ENCODE results near the gene KIF5C. TPM values are rescaled to one million over a fixed set of nuclear protein-coding genes. Genes with fewer than 3 reads are reported as not detected.

Gene KIF5C
- total RNA-seq, 2 donors from 2014 or later, result 1.6 to 3.4 TPM

DNA sequence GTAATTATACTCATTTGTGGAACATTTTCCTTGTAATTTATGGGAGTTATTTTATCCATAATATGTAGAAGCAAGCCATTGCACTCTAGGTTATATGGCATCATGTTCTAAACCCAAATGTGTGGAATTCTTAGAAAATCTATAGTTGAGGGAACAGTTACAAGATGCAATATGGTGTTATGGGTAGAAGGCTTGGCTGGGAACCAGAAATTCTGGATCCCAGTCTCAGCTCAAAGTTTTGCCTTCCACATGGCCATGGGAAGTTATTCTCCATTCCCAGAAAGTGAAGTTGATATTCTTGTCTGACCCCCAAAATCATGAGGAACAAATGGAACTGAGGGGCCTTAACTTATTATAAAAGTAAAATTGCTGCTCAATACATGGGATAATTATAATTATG is 38.0 kb downstream of the KIF5C start:
- no peak for DNase-seq
- intact Hi-C loops (cut with DNase I), result no loop called here

DNA sequence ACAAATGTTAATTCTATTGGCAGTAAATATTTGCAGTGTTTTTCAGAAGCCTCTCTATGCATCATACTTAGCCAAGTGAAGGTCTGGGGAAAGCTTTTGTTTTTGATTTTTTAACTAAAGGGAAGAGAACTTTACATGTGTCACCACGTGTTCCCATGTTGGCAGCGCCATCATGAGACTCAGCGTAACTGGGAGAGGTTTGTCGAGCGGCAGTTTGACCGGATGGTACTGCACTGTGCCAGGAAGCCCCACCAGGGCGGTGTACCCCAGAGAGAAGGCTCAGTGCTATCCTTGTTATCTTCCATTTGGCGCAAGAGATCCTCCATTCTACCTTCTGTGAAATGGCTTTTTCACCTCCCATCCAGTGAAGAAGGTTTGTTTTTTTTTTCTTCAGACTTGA is 38.5 kb downstream of the KIF5C start:
- Histone ChIP-seq H3K9ac (ENCODE audit: low read depth in 2 of 2, low read length in 2 of 2) (no peak overlapping the region), H3K4me1 (no peaks in the 10 kb centered on the region), H3K36me3 (no peaks in the 10 kb centered on the region), H3K9me3 (no peaks in the 10 kb centered on the region), H3K4me3 (no peak overlapping the region), H3K27me3 (no peaks in the 10 kb centered on the region), H3K27ac (no peak overlapping the region)
- no peak for TF ChIP-seq CTCF (IDR thresholded peaks at IDR 0.05)
- no peak for DNase-seq
- intact Hi-C loops (cut with DNase I), result no loop called here

More for the DNA sequence above, 38.0 kb downstream of the KIF5C start:
- H3K36me3 ChIP-seq, result no peaks in the 10 kb centered on the region
- no peak for TF ChIP-seq CTCF (IDR thresholded peaks at IDR 0.05)
- H3K4me1 ChIP-seq, result no peaks in the 10 kb centered on the region
- H3K9ac ChIP-seq (ENCODE audit: low read depth in 2 of 2, low read length in 2 of 2), result no peak overlapping the region
- H3K4me3 ChIP-seq, result no peak overlapping the region
- H3K27ac ChIP-seq, result no peak overlapping the region
- H3K27me3 ChIP-seq, result no peaks in the 10 kb centered on the region
- H3K9me3 ChIP-seq, result no peaks in the 10 kb centered on the region

GRCh38 chr2:148914463-148914862 is 39.4 kb downstream of the KIF5C start:
- no peak for TF ChIP-seq CTCF (IDR thresholded peaks at IDR 0.05)
- no peak for DNase-seq
- H3K27me3 ChIP-seq, result no peaks in the 10 kb centered on the region
- no peaks in the 10 kb centered on the region for H3K9me3 ChIP-seq
- H3K36me3 ChIP-seq, result no peaks in the 10 kb centered on the region
- no peak overlapping the region for H3K27ac ChIP-seq
- H3K4me3 ChIP-seq, result no peak overlapping the region
- H3K4me1 ChIP-seq, result no peaks in the 10 kb centered on the region
- intact Hi-C loops (cut with DNase I), result no loop called here
- no peak overlapping the region for H3K9ac ChIP-seq (ENCODE audit: low read depth in 2 of 2, low read length in 2 of 2)

DNA sequence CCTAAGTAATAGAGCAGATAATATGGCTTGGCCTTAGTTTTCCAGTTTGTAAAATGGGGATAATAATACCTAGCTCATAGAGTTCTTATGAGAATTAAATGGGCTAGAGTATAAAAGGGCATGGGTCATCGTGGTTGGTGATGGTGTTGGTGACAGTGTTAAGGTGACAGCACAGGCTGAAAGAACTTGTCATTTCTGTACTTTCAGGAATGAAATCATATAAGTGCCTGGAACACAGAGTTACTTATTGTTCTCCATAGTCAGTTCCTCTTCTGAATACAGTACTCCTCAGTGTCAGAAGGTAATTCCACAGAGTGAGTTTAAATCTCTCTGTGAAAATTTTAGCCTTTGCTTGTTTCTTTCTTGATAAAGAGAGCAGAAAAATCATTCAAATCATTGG is 42.4 kb downstream of the KIF5C start:
- no peak overlapping the region for H3K9ac ChIP-seq (ENCODE audit: low read depth in 2 of 2, low read length in 2 of 2)
- no peak for TF ChIP-seq CTCF (IDR thresholded peaks at IDR 0.05)
- intact Hi-C loops (cut with DNase I), result no loop called here
- no peak overlapping the region for H3K4me3 ChIP-seq
- no peaks in the 10 kb centered on the region for H3K4me1 ChIP-seq
- H3K27me3 ChIP-seq, result no peaks in the 10 kb centered on the region
- no peaks in the 10 kb centered on the region for H3K36me3 ChIP-seq
- no peak overlapping the region for H3K27ac ChIP-seq
- DNase-seq, result no peak
- no peaks in the 10 kb centered on the region for H3K9me3 ChIP-seq

- Histone ChIP-seq H3K27ac (no peak overlapping the region), H3K4me1 (no peaks in the 10 kb centered on the region), H3K27me3 (no peaks in the 10 kb centered on the region), H3K9me3 (no peaks in the 10 kb centered on the region), H3K4me3 (no peak overlapping the region), H3K36me3 (no peaks in the 10 kb centered on the region), H3K9ac (ENCODE audit: low read depth in 2 of 2, low read length in 2 of 2) (no peak overlapping the region)
- intact Hi-C loops (cut with DNase I), result no loop called here
- TF ChIP-seq CTCF (IDR thresholded peaks at IDR 0.05), result no peak
- DNase-seq, result no peak
Observed at GRCh38 chr2:148918554-148918953, 43.5 kb downstream of the KIF5C start.

GRCh38 chr2:148920559-148920958 is 45.5 kb downstream of the KIF5C start:
- Histone ChIP-seq H3K27me3 (no peaks in the 10 kb centered on the region), H3K9me3 (no peaks in the 10 kb centered on the region), H3K9ac (ENCODE audit: low read depth in 2 of 2, low read length in 2 of 2) (no peak overlapping the region), H3K4me3 (no peak overlapping the region), H3K36me3 (no peaks in the 10 kb centered on the region), H3K27ac (no peak overlapping the region), H3K4me1 (no peaks in the 10 kb centered on the region)
- no peak for DNase-seq
- no peak for TF ChIP-seq CTCF (IDR thresholded peaks at IDR 0.05)
- intact Hi-C loops (cut with DNase I), result no loop called here

Measured in colonic mucosa (tissue), 4 donors.